Smooth muscle cell (in vitro differentiated cells): Measurements from ENCODE around the gene TFCP2. TPM values are rescaled to one million over a fixed set of nuclear protein-coding genes. Genes with fewer than 3 reads are reported as not detected.

Experiments used
- DNase-seq: peaks from one replicate; lab custom pipeline; 2025; ENCODE audit not compliant: unreplicated experiment; lab: John Stamatoyannopoulos, UW
- H2AFZ ChIP-seq: fragments of 200-600 bp; sonication (generic); 2 replicates; pipeline ENCODE4 v1.6.0; 2016; ENCODE audit warnings: antibody characterized with exemption, low read depth, mild to moderate bottlenecking
- H3F3A ChIP-seq: fragments of 200-600 bp; sonication (generic); 2 replicates; pipeline ENCODE4 v1.6.0; 2017; ENCODE audit warnings: antibody characterized with exemption, low read depth
- H3K27ac ChIP-seq: fragments of 200-600 bp; sonication (generic); 2 replicates; pipeline ENCODE4 v1.5.1; 2016; ENCODE audit warnings: low read depth, mild to moderate bottlenecking
- H3K27me3 ChIP-seq: fragments of 200-600 bp; sonication (generic); 2 replicates; pipeline ENCODE4 v1.6.1; 2016; ENCODE audit warnings: low read depth, mild to moderate bottlenecking
- H3K36me3 ChIP-seq: fragments of 200-600 bp; sonication (generic); 2 replicates; pipeline ENCODE4 v1.5.1; 2016; ENCODE audit warnings: low read depth
- H3K4me1 ChIP-seq: fragments of 200-600 bp; sonication (generic); 2 replicates; pipeline ENCODE4 v1.5.1; 2016; ENCODE audit warnings: low read depth
- H3K4me2 ChIP-seq: fragments of 200-600 bp; sonication (generic); 2 replicates; pipeline ENCODE4 v1.6.0; 2016; ENCODE audit warnings: mild to moderate bottlenecking
- H3K4me3 ChIP-seq: fragments of 200-600 bp; sonication (generic); 2 replicates; pipeline ENCODE4 v1.5.1; 2016; ENCODE audit warnings: mild to moderate bottlenecking
- H3K79me2 ChIP-seq: fragments of 200-600 bp; sonication (generic); 2 replicates; pipeline ENCODE4 v1.6.0; 2016; ENCODE audit warnings: low read depth, mild to moderate bottlenecking
- H3K9ac ChIP-seq: fragments of 200-600 bp; sonication (generic); 2 replicates; pipeline ENCODE4 v1.6.0; 2016; ENCODE audit warnings: low read depth
- H3K9me3 ChIP-seq: fragments of 200-600 bp; sonication (generic); replicated peaks from 2 replicates; pipeline ENCODE4 v1.5.1; 2016; ENCODE audit warnings: low read depth
- H4K20me1 ChIP-seq: fragments of 200-600 bp; sonication (generic); 2 replicates; pipeline ENCODE4 v1.6.0; 2016; ENCODE audit warnings: low read depth
- WGBS: methylation state at CpG from one replicate; pipeline ENCODE4 v1.1.7; 2016; ENCODE audit warnings: low lambda C conversion rate; 5-methylcytosine and 5-hydroxymethylcytosine counted together
- polyA plus RNA-seq: library from polyadenylated mRNA; unstranded; fragments of >200 nt; fragmentation: Nextera tagmentation; extraction: Ambion mirVana; gene quantifications from 2 replicates; pipeline ENCODE4 v1.2.1, GENCODE V29; 2016
- total RNA-seq: library from RNA; depleted of rRNA; stranded (reverse); fragments of >200 nt; gene quantifications from 2 replicates; pipeline ENCODE4 v1.2.3, GENCODE V29; 2014
- TF ChIP-seq, protein P1 (sequence below): fragments of 200-600 bp; sonication (generic); IDR thresholded peaks from 2 replicates; pipeline ENCODE4 v1.5.1; 2017; ENCODE audit warnings: borderline replicate concordance, mild to moderate bottlenecking, antibody characterized with exemption; ENCODE audit not compliant: insufficient read depth, poor library complexity, severe bottlenecking

TFCP2 gene
- total and polyA plus RNA-seq, 2 experiments from 2014 or later: 12.4 to 16.2 TPM

DNA sequence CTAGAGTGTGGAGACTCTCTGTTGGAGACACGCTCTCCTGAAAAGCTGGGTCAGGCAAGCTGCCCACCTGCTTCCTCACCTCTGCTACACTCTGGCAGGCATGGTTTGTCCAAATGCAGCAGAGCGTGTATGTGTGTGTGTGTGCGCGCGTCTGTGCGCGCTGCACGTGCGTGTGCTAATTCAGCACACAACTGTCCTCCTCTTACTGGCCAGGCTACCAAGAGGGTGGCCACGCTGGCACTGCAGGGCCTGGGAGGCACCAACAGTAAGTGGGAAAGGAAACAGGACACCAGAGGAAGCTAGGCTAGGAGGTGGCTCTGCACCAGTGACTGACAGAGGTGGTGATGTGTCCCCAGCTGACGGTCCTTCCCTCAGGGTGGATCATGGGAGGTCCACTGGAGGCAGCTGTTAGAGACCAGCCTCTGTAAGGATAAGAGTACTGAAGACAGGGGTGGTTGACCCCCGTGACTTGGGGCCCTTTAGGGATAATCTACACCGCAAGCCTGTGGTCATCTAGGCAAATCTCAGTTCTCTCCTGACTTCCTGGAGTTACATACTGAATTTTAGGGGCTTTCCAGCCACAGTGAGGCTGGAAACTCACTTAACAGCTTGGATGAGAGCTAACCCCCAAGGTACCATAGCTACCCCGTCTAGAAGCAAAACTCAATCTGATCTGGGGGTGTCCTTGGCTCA is 15.6 kb upstream of the TFCP2 start:
- peaks cover 4% of the 10 kb centered on the region for H3K4me1 ChIP-seq
- H4K20me1 ChIP-seq: no peaks in the 10 kb centered on the region
- no peak overlapping the region for H3K9ac ChIP-seq
- H3K27ac ChIP-seq: no peak overlapping the region
- H3K9me3 ChIP-seq: no peaks in the 10 kb centered on the region
- TF ChIP-seq, protein P1, sequence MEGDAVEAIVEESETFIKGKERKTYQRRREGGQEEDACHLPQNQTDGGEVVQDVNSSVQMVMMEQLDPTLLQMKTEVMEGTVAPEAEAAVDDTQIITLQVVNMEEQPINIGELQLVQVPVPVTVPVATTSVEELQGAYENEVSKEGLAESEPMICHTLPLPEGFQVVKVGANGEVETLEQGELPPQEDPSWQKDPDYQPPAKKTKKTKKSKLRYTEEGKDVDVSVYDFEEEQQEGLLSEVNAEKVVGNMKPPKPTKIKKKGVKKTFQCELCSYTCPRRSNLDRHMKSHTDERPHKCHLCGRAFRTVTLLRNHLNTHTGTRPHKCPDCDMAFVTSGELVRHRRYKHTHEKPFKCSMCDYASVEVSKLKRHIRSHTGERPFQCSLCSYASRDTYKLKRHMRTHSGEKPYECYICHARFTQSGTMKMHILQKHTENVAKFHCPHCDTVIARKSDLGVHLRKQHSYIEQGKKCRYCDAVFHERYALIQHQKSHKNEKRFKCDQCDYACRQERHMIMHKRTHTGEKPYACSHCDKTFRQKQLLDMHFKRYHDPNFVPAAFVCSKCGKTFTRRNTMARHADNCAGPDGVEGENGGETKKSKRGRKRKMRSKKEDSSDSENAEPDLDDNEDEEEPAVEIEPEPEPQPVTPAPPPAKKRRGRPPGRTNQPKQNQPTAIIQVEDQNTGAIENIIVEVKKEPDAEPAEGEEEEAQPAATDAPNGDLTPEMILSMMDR: no peak
- H3F3A ChIP-seq: no peaks in the 10 kb centered on the region
- H3K4me2 ChIP-seq: no peak overlapping the region
- H3K27me3 ChIP-seq: no peaks in the 10 kb centered on the region
- H2AFZ ChIP-seq: no peak overlapping the region
- no peak for DNase-seq
- 93% methylated on average over 14 of the region's 14 CpGs for WGBS
- no peaks in the 10 kb centered on the region for H3K36me3 ChIP-seq
- no peak overlapping the region for H3K4me3 ChIP-seq
- H3K79me2 ChIP-seq: no peaks in the 10 kb centered on the region

- Histone ChIP-seq H2AFZ (no peak overlapping the region), H3K27me3 (no peaks in the 10 kb centered on the region), H3K4me1 (peaks cover 4% of the 10 kb centered on the region), H3K4me3 (no peak overlapping the region), H3K27ac (no peak overlapping the region), H3K9me3 (no peaks in the 10 kb centered on the region), H3K9ac (no peak overlapping the region), H3F3A (no peaks in the 10 kb centered on the region), H3K79me2 (no peaks in the 10 kb centered on the region), H3K36me3 (no peaks in the 10 kb centered on the region), H3K4me2 (no peak overlapping the region), H4K20me1 (no peaks in the 10 kb centered on the region)
- no peak for DNase-seq
- 95% methylated on average over 5 of the region's 5 CpGs for WGBS
- TF ChIP-seq, protein P1: no peak
Measured at GRCh38 chr12:51187370-51187987, 14.5 kb upstream of the TFCP2 start.

GRCh38 chr12:51186465-51187085 is 13.6 kb upstream of the TFCP2 start:
- 85% methylated on average over 3 of the region's 3 CpGs for WGBS
- no peaks in the 10 kb centered on the region for H3K36me3 ChIP-seq
- no peaks in the 10 kb centered on the region for H3F3A ChIP-seq
- H3K27me3 ChIP-seq: no peaks in the 10 kb centered on the region
- no peak overlapping the region for H3K27ac ChIP-seq
- no peak overlapping the region for H3K4me3 ChIP-seq
- no peak overlapping the region for H2AFZ ChIP-seq
- H3K4me1 ChIP-seq: peaks cover 4% of the 10 kb centered on the region
- H3K9me3 ChIP-seq: no peaks in the 10 kb centered on the region
- TF ChIP-seq, protein P1: no peak
- no peak overlapping the region for H3K9ac ChIP-seq
- no peaks in the 10 kb centered on the region for H3K79me2 ChIP-seq
- no peaks in the 10 kb centered on the region for H4K20me1 ChIP-seq
- DNase-seq: no peak
- H3K4me2 ChIP-seq: no peak overlapping the region
